Measurements from ENCODE around the gene SP140L.
"Not testable (repeated sequence)": the region's sequence is repeated elsewhere in the genome, so short reads cannot be mapped to it uniquely, and the experiment has no call there.

SP140L gene

GRCh38 chr2:230423851-230424458 is 97.0 kb downstream of the SP140L start:
- peak; percentile 40 for DNase-seq

- no peak for DNase-seq
These were observed 98.4 kb downstream of the SP140L start for GRCh38 chr2:230425377-230425776.

- DNase-seq = no peak
These were observed 102.5 kb downstream of the SP140L start for GRCh38 chr2:230429513-230429912.

GRCh38 chr2:230430957-230431910 is 104.2 kb downstream of the SP140L start:
- no peak for DNase-seq

GRCh38 chr2:230434677-230435324 is 107.8 kb downstream of the SP140L start:
- DNase-seq = no peak

- no peak for DNase-seq
These were observed 108.4 kb downstream of the SP140L start for GRCh38 chr2:230435431-230435830.

GRCh38 chr2:230439121-230439520 is 112.1 kb downstream of the SP140L start:
- not testable (repeated sequence) for DNase-seq

- DNase-seq = peak; percentile 83
These were observed 112.6 kb downstream of the SP140L start for GRCh38 chr2:230439590-230439989.

- DNase-seq = peak; percentile 77
These were observed 114.4 kb downstream of the SP140L start for GRCh38 chr2:230441227-230441897.

- DNase-seq = no peak
These were observed 116.5 kb downstream of the SP140L start for GRCh38 chr2:230443541-230443940.

GRCh38 chr2:230444832-230445231 is 117.8 kb downstream of the SP140L start:
- DNase-seq = no peak

GRCh38 chr2:230447036-230447435 is 120.0 kb downstream of the SP140L start:
- no peak for DNase-seq

GRCh38 chr2:230447455-230448451 is 120.8 kb downstream of the SP140L start:
- no peak for DNase-seq

GRCh38 chr2:230449901-230450467 is 123.0 kb downstream of the SP140L start:
- no peak for DNase-seq

- DNase-seq = no peak
These were observed 126.0 kb downstream of the SP140L start for GRCh38 chr2:230453006-230453405.

All from OCI-M1 (cell line).